Islet of Langerhans (tissue), 1 donor: ENCODE results near the gene PYY.
"Not testable (repeated sequence)": the region's sequence is repeated elsewhere in the genome, so short reads cannot be mapped to it uniquely, and the experiment has no call there.

Source experiments
- FAIRE-seq: peaks from one replicate; lab custom pipeline; 2011; peaks lifted over from hg19 to GRCh38; lab: Jason Lieb, UNC

Gene PYY

DNA sequence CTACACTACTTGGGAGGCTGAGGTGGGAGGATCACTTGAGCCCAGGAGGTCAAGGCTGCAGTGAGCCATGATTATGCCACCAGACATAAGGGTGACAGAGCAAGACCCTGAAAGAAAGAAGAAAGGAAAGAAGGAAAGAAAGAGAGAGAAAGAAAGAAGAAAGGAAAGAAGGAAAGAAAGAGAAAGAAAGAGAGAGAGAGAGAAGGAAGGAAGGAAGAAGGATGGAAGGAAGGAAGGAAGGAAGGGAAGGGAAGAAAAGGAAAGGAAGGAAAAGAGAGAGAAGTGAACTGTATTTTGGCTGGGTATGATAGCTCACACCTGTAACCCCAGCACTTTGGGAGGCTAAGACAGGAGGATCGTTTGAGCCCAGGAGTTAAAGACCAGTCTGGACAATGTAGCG lies 24.3 kb upstream of the PYY start:
- FAIRE-seq: no peak

GRCh38 chr17:43976963-43977837 lies 23.5 kb upstream of the PYY start:
- no peak for FAIRE-seq

GRCh38 chr17:43975898-43976297 lies 22.2 kb upstream of the PYY start:
- no peak for FAIRE-seq

DNA sequence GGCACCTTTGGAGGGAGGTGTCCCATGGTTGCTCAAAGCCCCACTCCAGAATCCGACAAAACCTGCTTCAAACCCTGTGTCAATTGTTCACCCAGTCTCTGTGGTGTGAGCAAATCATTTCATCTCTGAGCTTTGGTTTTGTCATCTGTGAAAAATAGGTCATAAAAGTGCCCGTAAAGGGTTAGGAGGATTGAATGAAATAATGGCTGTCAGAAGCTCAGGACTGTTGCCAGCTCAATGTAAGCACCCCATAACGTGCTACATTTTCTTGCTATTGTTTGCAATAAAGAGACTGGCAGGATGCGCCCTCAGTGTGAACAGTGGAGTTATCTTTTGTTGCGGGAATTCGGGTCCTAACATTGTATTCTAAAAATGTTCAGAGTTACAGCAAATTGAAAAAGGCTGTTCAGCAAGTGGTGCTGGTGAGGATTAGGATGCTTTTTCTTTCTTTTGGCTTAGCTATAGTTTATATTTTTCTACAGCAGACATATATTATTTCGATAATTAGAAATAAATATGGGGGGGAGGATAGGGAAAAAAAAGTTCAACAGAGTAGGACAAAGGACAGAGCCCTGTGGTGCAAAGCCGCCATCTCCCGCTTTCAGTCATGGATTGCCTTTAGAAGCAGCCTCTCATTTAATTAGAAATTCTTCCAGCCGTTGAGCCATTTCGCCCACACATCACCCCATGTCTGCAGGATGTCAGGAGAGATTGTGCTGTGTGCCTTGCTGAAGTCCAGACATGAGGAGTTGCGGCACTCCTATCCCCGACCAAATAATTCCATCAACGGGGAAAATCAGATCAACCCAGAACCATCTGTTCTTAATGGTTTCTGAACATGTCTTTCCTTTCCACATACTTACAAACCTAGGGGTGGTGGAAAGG lies 20.9 kb upstream of the PYY start:
- FAIRE-seq: no peak

GRCh38 chr17:43972444-43973212 lies 18.9 kb upstream of the PYY start:
- not testable (repeated sequence) for FAIRE-seq

DNA sequence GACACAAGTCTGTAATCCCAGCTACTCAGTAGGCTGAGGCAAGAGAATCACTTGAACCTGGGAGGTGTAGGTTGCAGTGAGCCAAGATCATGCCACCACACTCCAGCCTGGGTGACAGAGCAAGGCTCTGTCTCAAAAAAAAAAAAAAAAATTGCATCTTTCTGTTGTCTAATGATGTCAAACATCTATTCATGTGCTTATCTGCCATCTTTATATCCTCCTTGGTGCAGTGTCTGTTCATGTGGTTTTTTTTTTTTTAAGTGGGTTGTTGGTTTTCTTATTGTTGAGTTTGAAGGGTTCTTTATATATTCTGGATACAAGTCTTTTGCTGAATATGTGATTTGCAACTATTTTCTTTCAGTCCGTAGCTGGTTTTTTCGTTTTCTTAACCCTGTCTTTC lies 17.7 kb upstream of the PYY start:
- FAIRE-seq: not testable (repeated sequence)

DNA sequence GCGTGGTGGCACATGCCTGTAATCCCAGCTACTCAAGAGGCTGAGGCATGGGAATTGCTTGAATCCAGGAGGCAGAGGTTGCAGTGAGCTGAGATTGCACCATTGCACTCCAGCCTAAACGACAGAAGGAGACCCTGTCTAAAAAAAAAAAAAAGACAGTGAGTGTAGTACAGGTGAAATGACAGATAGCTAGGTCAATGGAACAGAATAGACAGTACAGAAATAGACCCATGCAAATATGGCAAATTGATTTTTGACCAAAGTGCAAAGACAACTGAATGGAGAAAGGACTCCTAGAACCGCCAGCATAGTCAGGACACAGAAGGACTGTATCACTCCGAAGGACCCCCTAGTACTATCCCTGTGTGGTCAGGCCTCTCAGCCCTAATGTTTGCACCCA lies 16.6 kb upstream of the PYY start:
- FAIRE-seq: no peak

DNA sequence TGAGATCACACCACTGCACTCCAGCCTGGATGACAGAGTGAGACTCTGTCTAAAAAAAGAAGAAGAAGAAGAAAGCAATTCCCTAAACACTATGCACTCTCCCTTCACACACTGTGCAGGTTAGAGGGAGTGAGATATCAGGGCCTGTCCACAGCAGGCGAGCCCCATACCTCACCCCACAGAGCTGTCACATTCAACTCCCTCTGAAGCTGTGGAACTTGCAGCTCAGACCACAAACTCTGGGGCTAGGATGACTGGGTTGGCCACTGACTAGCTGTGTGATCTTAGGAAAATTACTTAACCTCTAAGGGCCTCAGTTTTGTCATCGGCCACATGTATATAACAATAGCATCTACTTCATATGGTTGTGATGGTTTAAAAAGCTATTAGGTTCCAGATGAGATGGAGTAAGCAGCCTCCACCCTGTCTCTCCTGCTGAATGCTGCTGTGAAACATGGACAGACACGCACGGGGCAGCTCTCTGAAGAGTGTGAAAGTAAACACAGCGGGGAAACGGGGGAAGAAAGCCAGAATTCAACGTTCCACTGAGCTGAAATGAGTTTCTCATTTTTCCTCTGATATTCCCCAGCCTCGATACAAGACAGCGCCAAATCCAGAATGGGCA lies 13.6 kb upstream of the PYY start:
- FAIRE-seq: no peak

DNA sequence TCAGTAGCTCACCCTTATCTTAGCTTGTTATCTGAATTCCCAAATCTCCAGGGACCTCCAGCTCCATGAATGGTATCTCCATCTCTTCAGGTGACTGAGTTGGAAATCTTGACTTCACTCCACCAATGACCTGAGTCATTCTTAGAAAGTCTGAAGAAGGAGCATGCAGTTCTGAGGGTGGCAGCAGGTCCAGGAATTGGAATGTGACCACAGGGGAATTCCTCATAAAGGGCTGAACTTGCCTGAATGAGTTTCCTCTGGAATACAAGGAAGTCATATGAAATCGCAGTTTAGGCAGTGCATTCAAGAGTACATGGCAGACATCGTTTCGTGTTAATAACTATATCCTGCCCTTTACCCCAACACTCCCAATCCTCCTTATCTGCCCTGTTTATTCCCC lies 12.5 kb upstream of the PYY start:
- no peak for FAIRE-seq

DNA sequence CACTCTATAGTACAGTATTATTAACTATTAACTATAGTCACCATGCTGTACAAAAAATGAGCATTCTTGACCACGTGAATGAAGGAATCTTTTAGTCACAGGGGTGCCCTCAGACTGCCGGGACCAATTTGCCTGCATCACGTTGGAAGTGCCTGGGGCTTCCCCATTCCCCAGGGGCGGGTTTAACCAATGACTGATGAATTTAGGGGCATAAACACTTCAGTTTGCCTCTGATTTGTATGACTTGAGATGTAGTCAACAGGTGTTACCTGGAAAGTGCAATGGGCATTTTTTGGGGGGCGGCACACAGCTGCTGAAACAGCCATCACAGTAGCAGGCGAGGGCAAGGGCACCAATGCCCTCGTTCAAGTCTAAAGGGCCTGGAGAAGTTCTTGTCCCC lies 8.7 kb upstream of the PYY start:
- no peak for FAIRE-seq

DNA sequence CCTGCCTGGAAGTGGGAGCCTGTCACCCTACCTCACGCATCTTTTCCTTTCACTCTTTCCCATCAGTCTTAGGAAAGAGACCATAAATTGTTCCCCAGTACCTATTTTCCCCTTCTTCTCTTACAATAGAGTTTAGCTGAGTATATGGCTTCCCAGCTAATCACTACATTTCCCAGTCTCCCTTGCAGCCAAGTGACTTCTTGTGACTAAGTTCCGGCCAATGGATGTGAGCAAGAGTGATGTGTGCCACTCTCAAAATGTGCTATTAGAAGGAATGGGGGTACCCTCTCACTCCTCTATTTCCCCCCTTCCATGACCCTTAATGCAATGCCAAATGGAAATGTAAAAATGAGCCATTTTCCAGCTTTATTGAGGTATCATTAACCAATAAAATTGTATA lies 8.2 kb upstream of the PYY start:
- FAIRE-seq: no peak

GRCh38 chr17:43961292-43961691 lies 7.6 kb upstream of the PYY start:
- FAIRE-seq: not testable (repeated sequence)

DNA sequence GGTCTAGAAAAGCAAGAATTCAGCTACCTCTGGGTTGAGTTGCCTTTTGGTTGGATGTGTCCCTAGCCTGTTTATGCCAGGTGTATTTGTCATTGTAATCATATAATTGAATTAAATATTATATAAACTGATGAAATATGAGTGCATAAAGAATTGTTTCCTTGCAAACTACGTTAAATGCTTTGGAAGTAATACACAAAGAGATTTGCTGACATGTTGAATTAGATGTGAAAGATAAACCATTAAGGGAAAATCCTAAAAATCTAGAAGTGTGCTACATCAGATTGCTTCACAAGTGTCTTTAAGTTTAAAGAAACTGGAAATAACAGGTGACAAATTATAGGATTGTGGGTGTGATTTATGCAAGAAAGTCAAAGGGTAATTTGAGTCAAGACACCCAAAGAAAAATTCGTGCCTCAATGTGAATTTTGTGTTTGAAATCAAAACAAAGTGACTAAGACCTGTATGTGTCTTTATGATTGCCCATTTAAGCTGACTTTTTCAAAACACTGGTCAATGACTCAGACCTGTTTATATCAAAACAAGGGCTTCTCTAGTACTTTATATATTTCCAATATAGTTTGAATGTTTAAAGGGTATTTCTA lies 5.1 kb upstream of the PYY start:
- no peak for FAIRE-seq

DNA sequence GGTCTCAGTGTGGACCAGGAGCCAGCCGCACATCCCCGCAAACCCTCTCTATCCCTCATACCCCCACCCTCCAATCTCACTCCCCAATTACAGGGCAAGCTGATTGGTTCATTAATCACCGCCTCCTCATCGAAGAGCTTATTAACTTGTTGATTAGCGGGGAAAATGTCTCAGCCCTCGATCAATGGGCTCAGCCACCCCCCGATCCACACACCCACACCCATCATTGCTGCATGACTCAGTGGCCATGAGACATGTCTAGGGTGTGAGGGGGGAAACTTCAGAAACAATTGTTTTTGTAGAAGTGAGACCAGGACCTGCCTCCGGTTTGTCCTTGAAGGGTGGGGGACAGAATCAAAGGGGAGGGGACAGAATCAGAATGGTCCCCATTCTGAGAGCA lies 2.5 kb upstream of the PYY start:
- no peak for FAIRE-seq

GRCh38 chr17:43952724-43953666 lies 745 bp downstream of the PYY start:
- FAIRE-seq: no peak

DNA sequence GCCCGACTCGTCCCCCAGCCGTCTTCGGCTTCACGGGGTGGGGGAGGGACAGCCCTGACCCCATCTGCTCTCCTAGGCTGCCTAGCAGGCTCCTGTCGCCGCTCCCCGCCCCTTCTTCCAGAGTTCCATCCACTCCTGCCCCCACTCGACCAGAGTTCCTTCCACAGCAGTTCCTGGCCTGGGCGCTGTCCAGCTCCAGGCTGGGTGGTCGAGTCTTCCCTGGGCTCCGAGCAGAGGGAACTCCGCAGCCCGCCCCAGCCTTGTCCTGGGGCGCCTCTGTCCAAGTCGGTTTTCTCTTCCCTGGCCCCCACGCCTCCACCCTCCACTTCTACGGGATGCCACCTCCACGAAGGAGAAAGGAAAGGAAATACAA lies 1.4 kb downstream of the PYY start:
- no peak for FAIRE-seq

DNA sequence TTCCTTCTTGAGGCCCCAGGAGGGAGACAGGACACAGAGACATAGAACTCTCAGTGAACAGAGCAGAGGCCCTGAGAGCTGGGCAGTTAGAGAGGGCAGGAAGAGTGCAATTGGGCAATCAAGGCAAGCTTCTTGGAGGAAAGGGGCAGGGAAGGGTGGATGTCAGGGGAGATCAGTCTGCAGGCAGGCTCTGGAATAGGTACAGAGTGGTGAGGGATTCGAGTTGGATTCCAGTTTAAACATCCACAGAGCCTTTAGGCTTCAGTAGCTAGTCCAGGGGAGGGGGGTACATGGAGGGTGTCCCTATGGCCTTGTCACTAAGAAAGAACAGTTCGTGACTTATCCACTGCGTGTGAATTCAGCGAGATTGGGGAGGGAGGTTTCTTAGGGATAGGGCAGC lies 2.0 kb downstream of the PYY start:
- FAIRE-seq: no peak

- no peak for FAIRE-seq
These were observed 3.2 kb downstream of the PYY start for GRCh38 chr17:43950554-43950953.

DNA sequence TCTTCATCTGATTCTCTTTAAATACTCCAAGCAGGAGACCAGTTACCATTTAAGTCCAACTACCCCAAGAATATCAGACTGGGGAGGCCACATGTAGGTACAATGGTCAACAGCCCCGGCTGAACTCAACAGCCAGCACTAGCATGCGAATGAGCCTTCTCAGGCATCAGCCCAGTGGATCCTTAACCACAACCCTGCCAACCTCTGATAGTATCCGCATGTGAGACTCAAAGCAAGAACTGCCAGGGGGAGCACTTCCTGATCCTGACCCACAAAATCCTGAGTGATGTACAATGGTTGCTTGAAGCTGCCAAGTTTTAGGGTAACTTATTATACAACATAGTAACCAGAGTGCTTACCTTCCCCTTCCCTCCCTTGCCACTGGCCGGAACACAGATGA lies 4.0 kb downstream of the PYY start:
- FAIRE-seq: no peak

DNA sequence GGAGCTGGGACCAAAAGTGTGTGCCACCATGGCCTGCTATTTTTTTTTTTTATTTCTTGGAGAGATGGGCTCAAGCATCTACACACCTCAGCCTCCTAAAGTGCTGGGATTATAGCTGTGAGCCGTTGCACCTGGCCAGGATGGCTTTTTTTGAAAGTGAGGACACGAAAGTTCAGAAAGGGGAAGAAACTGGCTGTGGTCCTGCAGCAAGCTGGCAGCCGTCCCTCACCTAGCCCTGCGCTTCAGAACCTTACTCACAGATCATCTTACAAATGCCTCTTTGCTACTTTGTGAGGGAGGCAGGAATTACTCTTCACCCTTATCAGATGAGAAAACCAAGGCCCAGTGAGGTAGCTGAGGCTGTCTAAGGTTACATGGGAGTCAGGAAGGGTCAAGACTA lies 7.0 kb downstream of the PYY start:
- no peak for FAIRE-seq
